CD4-positive, alpha-beta T cell treated with Interferon gamma for 1 hour (primary cell): ENCODE results near the gene CCL17.

Source experiments
- DNase-seq: peaks from one replicate; pipeline ENCODE4 v3.0.0-alpha.2; 2020

The CCL17 gene

DNA sequence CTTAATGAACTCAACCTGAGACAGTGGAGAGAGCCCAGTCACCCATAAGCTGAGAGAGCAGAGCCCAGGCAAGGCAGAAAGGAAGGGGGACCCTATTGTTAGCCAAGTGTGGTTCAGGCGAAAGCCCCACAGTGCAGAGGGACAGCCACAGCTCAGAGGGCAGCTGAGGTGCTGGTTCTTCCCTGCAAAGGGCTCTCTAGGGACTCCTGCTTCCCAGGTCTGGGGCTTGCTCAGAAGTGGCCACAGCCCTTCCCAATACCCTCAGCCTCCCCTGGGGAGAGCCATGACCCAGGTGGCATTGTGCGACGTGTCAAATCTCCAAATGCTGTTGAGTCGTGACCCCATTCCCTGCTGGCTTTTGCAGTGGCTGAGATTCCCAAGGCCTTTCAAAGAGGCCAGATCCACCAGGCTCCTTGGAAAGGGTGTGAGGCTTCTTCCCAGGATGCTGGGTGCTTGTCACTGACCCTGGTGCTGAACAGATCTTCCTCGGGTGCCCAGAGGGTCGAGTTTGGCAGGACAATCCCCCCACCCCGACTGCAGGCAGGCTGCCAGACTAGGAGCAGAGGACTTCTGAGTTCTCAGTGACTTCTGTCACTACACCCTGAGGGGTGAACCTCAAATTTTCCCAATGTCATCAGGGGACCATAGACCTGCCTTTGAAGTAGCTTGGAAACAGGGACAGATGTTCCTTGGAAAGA lies 2.5 kb upstream of the CCL17 start:
- no peak for DNase-seq

DNA sequence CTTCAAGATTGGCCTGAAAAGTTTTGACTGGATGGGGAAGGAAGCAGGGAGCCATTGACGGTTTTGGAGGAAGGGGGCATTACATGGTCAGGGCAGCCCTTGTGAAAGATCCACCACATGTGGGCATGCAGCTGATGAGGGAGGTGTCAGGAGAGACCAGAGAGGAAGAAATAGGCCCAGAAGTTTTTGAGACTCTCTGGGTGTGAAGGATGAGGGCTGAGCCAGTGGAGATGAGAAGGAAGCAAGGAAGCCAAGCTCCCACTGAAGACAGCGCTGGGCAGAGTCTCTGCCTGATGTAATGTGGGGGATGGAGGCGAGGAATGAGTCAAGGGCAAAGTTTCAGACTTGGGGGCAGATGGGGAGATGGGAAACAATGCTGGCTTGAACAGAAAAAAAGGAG lies 530 bp downstream of the CCL17 start:
- no peak for DNase-seq

DNA sequence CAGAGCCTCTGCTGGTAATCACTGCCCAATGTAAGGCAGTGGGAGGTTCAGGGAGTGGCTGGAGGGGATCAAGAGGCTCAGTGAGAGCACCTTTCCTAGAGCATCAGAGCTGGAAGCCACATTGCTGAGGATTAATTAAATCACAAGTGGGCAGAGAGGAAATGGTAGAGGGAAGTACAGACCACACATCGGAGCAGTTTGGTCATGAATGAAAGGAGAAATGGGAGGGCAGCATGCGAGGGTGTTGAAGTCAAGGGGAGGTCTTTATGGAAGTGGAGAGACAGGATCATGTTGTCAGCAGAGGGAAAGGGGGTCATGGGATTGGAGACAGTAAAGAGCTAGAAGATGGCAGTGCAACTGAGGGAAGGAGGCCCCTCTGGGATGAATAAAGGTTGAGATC lies 2.3 kb downstream of the CCL17 start:
- DNase-seq, result no peak

- no peak for DNase-seq
These were observed 3.2 kb downstream of the CCL17 start for GRCh38 chr16:57407521-57408353.

GRCh38 chr16:57409065-57409464 lies 4.5 kb downstream of the CCL17 start:
- DNase-seq, result no peak

DNA sequence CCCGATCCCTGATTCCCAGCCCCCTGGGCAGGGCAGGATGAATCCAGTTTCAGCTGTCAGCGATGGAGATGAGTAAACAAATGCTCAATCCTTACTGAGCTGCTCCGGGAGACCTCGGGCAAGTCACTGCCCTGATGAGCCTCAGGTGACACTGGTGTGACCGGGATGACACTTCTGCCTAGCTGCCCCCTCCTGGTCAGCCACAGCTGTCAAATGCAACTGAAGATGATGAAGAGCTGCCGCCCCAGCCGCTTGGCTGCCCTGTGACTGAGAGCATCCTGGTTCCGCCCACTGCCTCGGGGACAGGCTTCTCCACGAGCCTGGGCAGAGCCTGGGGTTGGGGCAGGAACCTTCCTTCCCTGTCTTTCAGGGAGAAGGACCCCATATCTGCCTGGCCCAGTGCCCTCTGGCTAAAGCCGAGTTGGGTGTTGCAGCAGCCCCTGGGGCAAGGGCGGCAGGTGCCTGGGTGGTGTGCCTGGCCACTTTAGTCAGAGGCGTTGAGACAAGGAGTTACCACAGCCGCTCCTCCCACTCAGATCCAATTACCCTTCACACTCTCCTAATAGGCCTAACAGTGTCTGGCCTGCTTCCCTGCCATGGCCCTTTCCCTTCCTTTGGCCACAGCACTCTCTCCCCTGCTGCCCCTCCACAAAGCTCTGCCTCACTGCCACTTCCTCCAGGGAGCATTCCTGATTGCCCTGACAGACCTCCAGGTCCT lies 5.5 kb downstream of the CCL17 start:
- DNase-seq, result no peak

- DNase-seq, result no peak
These were observed 6.9 kb downstream of the CCL17 start for GRCh38 chr16:57411362-57411976.

DNA sequence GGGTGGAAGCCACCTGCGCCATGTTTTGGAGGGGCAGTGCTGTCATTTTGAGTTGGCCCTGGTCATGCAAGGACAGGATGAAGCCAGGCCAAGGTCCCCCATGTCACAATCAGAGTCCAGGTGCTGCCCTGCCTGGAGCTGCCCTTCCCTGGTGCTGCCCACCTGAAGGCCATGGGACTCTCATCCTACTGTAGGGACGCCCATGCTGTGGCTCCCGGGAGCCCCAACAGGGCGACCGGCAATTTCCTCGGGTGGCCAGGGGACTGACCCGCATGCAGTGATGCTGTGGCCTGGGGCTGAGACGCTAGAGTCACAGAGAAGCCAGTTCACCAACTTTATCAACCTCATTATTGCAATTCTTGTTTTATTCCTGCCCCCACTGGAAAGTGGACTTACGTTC lies 8.0 kb downstream of the CCL17 start:
- no peak for DNase-seq

- DNase-seq, result peak; percentile 47
These were observed 8.7 kb downstream of the CCL17 start for GRCh38 chr16:57413301-57413730.

GRCh38 chr16:57413733-57414132 lies 9.2 kb downstream of the CCL17 start:
- DNase-seq, result no peak

DNA sequence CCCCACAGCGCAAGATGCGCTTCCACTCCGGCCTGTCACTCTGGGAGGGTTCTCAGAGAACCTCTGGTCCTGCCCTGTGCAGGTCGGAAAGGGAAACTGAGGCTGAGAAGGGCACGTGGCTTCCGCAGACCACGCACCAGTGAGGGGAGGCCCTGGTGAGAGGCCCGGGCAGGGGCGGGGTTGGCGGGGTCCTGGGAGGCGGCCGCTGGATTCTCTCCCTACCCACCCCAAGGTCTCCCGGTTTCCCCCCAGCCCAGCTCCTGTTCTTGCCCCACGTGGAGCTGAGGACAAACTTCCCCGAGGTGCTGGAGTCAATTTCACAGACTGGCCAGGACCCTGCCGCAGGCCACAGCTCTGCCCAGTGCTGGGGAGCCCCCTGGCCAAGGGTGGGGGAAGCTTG lies 11.5 kb downstream of the CCL17 start:
- no peak for DNase-seq

DNA sequence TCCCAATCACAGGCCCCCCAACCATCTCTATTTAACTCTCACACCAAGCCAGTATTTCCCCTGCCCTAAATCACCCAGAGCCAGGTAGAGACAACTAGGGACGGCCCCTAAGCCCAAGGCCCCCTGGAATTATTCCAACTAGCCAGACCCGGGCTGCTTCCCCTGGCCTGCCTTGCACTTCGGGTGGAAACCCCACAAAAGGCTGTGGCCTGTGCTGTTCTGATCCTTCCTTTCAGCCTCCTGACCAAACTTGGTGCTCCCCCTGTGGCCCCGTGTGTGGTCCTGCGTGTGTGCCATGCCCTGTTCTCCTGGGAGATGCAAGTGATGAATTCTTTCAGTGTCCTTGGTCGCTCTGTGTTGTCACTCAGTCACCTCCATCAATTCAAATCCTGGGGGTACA lies 14.9 kb downstream of the CCL17 start:
- no peak for DNase-seq

DNA sequence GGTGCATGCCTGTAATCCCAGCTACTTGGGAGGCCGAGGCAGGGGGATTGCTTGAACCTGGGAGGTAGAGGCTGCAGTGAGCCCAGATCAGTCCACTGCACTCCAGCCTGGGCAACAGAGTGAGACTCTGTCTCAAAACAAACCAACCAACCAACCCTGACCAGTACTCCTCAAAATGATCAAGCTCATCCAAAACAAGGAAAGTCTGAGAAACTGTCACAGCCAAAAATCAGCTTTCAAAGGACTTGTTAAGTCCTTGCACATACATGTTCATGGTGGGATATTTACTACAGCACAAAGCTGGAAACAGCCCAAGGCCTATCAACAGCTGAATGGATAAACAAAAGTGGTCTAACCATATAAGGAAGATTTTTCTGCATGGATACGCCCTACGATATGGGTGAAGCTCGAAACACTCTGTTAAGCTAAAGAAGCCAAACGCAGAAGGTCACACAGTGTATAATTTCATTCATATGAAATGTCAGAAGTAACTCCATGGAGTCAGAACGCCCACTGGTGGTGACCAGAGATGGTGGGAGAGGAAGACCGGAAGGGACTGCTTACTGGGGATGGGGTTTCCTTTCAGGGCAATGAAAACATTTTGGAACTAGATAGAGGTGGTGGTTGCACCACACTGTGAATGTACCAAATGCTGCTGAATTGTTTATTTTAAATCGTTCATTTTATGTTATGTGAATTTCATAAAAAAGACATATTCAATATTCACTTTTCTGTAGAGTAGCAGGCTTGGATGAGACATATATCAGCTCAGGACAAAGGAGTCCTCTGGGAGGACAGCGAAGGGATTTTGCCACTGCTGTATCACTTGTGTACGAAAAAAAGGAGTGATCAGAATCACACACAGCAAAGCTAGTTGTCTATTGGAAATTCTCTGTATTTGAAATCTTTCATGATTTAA lies 17.7 kb downstream of the CCL17 start:
- no peak for DNase-seq

DNA sequence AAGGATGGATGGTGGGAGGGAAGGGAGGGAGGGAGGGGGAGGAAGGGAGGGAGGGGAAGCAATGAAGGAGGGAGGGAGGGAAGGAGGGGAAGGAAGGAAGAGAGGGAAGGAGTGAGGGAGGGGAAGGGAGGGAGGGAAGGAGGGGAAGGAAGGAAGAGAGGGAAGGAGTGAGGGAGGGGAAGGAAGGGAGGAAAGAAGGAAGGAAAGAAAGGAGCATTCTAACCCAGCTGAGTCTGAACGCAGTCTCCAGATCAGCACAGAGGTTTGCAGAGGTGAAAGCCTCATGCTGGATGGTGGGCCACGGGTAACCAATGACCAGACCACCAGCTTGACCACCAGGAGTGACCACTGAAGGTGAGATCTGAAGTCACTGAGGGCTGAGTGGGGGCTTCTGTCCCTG lies 18.6 kb downstream of the CCL17 start:
- DNase-seq, result no peak

DNA sequence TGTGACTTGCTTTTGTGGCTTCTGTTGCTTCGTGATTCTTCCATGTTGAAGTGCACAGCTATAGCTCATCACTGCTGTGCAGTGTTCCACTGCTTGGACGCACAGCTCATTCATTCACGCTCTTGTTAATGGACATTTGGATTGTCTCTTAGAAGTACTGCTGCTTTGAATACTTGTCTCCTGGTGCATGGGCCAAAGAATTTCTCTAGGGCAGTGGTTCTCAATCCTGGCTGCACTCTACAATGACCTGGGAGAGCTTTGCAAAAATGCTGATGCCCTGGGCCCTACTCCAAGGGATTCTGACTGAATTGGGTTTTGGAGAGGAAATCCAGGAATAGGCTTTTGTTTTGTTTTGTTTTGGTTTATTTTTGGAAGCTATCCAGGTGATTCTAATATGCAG lies 20.0 kb downstream of the CCL17 start:
- no peak for DNase-seq

DNA sequence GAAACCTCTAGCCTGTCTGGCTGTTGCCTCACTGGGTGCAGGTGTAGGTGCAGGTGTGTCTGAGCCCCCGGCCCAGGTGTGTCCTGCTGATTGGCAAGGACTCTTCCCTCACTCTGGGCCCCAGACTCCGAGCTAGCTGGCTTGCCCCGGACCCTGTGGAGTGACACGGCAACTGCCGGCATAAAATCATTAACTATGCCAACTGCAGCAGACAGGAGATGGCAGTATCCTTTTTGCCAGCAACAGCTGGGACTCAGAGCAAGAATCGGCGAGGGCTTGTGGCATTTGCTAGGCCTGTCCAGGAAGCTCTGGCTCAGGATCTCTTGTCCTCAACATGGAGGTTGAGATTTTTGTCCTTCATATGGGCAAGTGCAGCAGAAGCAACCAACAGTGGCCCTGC lies 21.8 kb downstream of the CCL17 start:
- DNase-seq, result no peak

GRCh38 chr16:57427307-57427706 lies 22.7 kb downstream of the CCL17 start:
- no peak for DNase-seq

DNA sequence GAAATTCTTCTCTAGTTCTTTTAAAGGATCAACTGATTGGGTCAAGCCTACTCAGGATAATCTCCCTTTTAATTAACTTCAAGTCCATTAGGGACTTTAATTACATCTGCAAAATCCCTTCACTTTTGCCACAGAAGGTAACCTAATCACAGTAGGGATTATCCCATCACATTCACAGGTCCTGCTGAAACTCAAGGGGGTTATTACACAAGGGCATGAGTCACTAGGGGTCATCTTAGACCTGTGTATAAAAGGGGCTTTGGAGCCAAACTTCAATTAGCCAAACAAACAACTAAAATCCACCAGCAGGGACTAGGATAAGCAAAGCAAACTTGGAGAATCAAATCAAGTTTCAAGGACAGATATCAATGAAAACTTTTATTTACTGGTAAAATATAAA lies 23.3 kb downstream of the CCL17 start:
- DNase-seq, result no peak

DNA sequence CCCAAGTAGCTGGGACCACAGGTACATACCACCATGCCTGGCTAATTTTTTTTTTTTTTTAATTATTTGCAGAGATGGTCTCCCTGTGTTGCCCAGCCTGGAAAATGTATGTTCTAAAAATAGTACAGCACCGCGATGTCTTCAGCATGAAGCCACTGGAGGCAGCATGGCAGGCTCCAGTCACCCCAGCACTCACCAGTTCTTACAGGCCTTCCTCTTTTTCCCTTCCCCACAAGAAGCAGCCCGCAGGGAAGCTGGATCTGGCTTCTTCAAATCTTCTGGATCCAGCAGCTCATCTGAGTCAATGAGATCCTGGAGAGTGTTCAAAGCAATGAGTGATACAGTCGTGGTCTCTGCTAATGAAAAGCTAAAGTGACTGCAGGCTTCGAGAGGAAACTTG lies 26.4 kb downstream of the CCL17 start:
- no peak for DNase-seq

DNA sequence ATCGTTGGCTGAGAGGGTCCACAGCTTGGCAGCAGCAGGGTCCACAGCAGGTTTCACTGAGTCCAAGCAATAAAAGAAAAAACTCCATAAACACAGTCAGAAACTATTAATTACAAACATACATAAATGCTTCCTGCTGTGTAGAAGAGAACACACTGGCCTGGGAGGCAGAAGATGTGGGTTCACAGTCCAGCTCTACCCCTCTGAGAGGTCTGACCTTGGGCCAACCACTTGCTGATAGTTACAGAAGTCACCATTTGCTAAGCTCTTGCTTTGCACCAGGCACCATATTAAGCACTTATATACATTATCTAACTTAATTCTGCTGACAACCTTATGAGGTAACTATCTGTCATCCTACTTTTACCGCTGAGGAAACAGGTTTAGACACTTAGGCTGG lies 27.9 kb downstream of the CCL17 start:
- no peak for DNase-seq

- no peak for DNase-seq
These were observed 28.4 kb downstream of the CCL17 start for GRCh38 chr16:57432989-57433388.

DNA sequence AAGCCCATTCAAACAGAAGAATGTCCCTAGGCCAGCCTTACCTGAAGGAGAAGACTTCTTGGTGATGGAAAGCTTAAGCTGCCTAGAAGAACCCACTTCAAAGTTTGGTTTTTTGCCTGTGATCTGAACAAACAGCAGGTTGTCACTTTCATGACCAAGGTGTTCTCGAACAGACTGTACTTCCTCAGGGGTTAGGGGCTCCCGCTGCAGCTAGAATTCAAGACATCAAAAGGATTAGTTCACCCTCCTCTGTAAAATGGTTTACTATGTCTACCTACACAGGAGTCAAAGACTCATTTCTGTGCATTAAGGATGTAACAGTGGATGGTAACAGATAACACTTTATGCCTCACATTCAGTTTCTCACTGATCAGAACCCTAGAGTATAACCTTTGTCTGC lies 29.4 kb downstream of the CCL17 start:
- no peak for DNase-seq
